ENCODE measurements around the gene TSSK6.

TSSK6 gene

GRCh38 chr19:19514215-19514657, 1.1 kb downstream of the TSSK6 start:
- H3K4me3 ChIP-seq (ENCODE audit: low read length): no peak overlapping the region
- DNase-seq (ENCODE audit: low read depth): no peak

GRCh38 chr19:19513682-19514081, 1.7 kb downstream of the TSSK6 start:
- no peak for DNase-seq (ENCODE audit: low read depth)
- no peak overlapping the region for H3K4me3 ChIP-seq (ENCODE audit: low read length)
- TF ChIP-seq CTCF (conservative IDR thresholded peaks at IDR 0.05; ENCODE audit: low read depth, low read length): no peak

More at GRCh38 chr19:19514215-19514657, 1.1 kb downstream of the TSSK6 start:
- TF ChIP-seq CTCF (conservative IDR thresholded peaks at IDR 0.05; ENCODE audit: low read depth, low read length): no peak

- no peak for TF ChIP-seq CTCF (conservative IDR thresholded peaks at IDR 0.05; ENCODE audit: low read depth, low read length)
- no peak overlapping the region for H3K4me3 ChIP-seq (ENCODE audit: low read length)
- DNase-seq (ENCODE audit: low read depth): no peak
These were observed 4.9 kb downstream of the TSSK6 start for GRCh38 chr19:19510432-19510831.

- H3K4me3 ChIP-seq (ENCODE audit: low read length): no peak overlapping the region
- DNase-seq (ENCODE audit: low read depth): no peak
- TF ChIP-seq CTCF (conservative IDR thresholded peaks at IDR 0.05; ENCODE audit: low read depth, low read length): no peak
These were observed 7.1 kb downstream of the TSSK6 start for GRCh38 chr19:19508217-19508616.

GRCh38 chr19:19507354-19507753, 8.0 kb downstream of the TSSK6 start:
- TF ChIP-seq CTCF (conservative IDR thresholded peaks at IDR 0.05; ENCODE audit: low read depth, low read length): no peak
- DNase-seq (ENCODE audit: low read depth): no peak
- H3K4me3 ChIP-seq (ENCODE audit: low read length): no peak overlapping the region

- no peak for DNase-seq (ENCODE audit: low read depth)
- H3K4me3 ChIP-seq (ENCODE audit: low read length): no peak overlapping the region
- no peak for TF ChIP-seq CTCF (conservative IDR thresholded peaks at IDR 0.05; ENCODE audit: low read depth, low read length)
These were observed 8.8 kb downstream of the TSSK6 start for GRCh38 chr19:19506592-19506991.

- no peak for DNase-seq (ENCODE audit: low read depth)
- H3K4me3 ChIP-seq (ENCODE audit: low read length): no peak overlapping the region
- TF ChIP-seq CTCF (conservative IDR thresholded peaks at IDR 0.05; ENCODE audit: low read depth, low read length): no peak
These were observed 9.6 kb downstream of the TSSK6 start for GRCh38 chr19:19505669-19506326.

Measured in retinal pigment epithelial cell (primary cell).